ENCODE results near the gene TNIP2. TPM values are rescaled to one million over a fixed set of nuclear protein-coding genes. Genes with fewer than 3 reads are reported as not detected.
A peak's percentile ranks its signal among the peaks of the same experiment; 100 is the strongest.

Gene TNIP2
- total and polyA plus RNA-seq, 2 of the 13 experiments (the other 11 are each of a cell fraction or from before 2014, with no cell fraction given) = 25.6 to 38.0 TPM

- no peak for TF ChIP-seq PRDM10 (CRISPR knock-in tag; IDR thresholded peaks at IDR 0.05; ENCODE audit: low read depth)
- TF ChIP-seq HNRNPLL (IDR thresholded peaks at IDR 0.05; ENCODE audit: low read depth, low read length, poor library complexity, severe bottlenecking) = peak; percentile 93
- peak; percentile 49; the same call in 1 of the 2 replicates for TF ChIP-seq ZNF281 (CRISPR knock-in tag; IDR thresholded peaks at IDR 0.05; ENCODE audit: borderline replicate concordance)
- no peak for TF ChIP-seq ZBTB7B (CRISPR knock-in tag; IDR thresholded peaks at IDR 0.05)
- no peak for TF ChIP-seq ZNF513 (CRISPR knock-in tag; conservative IDR thresholded peaks at IDR 0.05)
- no peak for TF ChIP-seq PAWR (CRISPR knock-in tag; IDR thresholded peaks at IDR 0.05; ENCODE audit: borderline replicate concordance)
- TF ChIP-seq ZNF800 (CRISPR knock-in tag; IDR thresholded peaks at IDR 0.05) = no peak
- no peak for TF ChIP-seq NFATC3 (CRISPR knock-in tag; IDR thresholded peaks at IDR 0.05)
- TF ChIP-seq ZNF512B (CRISPR knock-in tag; IDR thresholded peaks at IDR 0.05; ENCODE audit: borderline replicate concordance) = no peak
- peak; percentile 45 for TF ChIP-seq STAG1 (CRISPR knock-in tag; IDR thresholded peaks at IDR 0.05)
- TF ChIP-seq TBP (CRISPR knock-in tag; IDR thresholded peaks at IDR 0.05) = no peak
- TF ChIP-seq ZNF629 (CRISPR knock-in tag; conservative IDR thresholded peaks at IDR 0.05) = 0 out of 2 replicates have a peak, but pooled peaks have one; percentile 8
- TF ChIP-seq TFAP4 (IDR thresholded peaks at IDR 0.05; ENCODE audit: borderline replicate concordance, low read depth) = peak; percentile 40; the same call in 1 of the 2 replicates
Observed at GRCh38 chr4:2755821-2756690, at the start of gene TNIP2 (continued).
